ENCODE measurements around the gene EEF1A2.
"Not testable (repeated sequence)": the region's sequence is repeated elsewhere in the genome, so short reads cannot be mapped to it uniquely, and the experiment has no call there.

The EEF1A2 gene

GRCh38 chr20:63517376-63518309 lies 18.8 kb upstream of the EEF1A2 start:
- no peak for ATAC-seq (ENCODE audit: insufficient read depth, low read depth)

GRCh38 chr20:63514520-63514919 lies 15.6 kb upstream of the EEF1A2 start:
- ATAC-seq (ENCODE audit: insufficient read depth, low read depth); H3K27ac ChIP-seq (ENCODE audit: low read length); H3K36me3 ChIP-seq (ENCODE audit: insufficient read depth, low read length); H3K4me2 ChIP-seq (ENCODE audit: insufficient read depth, low read length); H3K79me2 ChIP-seq (ENCODE audit: insufficient read depth, low read length); H4K20me1 ChIP-seq (ENCODE audit: insufficient read depth, low read length); H3K4me1 ChIP-seq (ENCODE audit: insufficient read depth, low read length); H2AFZ ChIP-seq (ENCODE audit: low read depth, low read length); H3K27me3 ChIP-seq (ENCODE audit: insufficient read depth, low read length, poor library complexity); DNase-seq; H3K4me3 ChIP-seq (ENCODE audit: low read depth in 1 of 2, low read length in 2 of 2); H3K9me3 ChIP-seq (ENCODE audit: insufficient read depth, low read length, severe bottlenecking); H3K9ac ChIP-seq (ENCODE audit: low read depth, low read length): not testable (repeated sequence)

More at GRCh38 chr20:63517376-63518309, 18.8 kb upstream of the EEF1A2 start:
- no peak overlapping the region for H3K9ac ChIP-seq (ENCODE audit: low read depth, low read length)
- no peak overlapping the region for H3K27ac ChIP-seq (ENCODE audit: low read length)
- DNase-seq: no peak
- peaks cover 11% of the 10 kb centered on the region for H3K79me2 ChIP-seq (ENCODE audit: insufficient read depth, low read length)
- H3K4me1 ChIP-seq (ENCODE audit: insufficient read depth, low read length): peaks cover 27% of the 10 kb centered on the region
- TF ChIP-seq EZH2 (IDR thresholded peaks at IDR 0.05; ENCODE audit: borderline replicate concordance, low read depth, low read length, severe bottlenecking) (no peak), CTCF (IDR thresholded peaks at IDR 0.05; ENCODE audit: borderline replicate concordance, extremely low read depth, low read length, poor library complexity, severe bottlenecking) (no peak)
- no peak overlapping the region for H3K4me2 ChIP-seq (ENCODE audit: insufficient read depth, low read length)
- no peaks in the 10 kb centered on the region for H3K9me3 ChIP-seq (ENCODE audit: insufficient read depth, low read length, severe bottlenecking)
- no peak overlapping the region for H3K4me3 ChIP-seq (ENCODE audit: low read depth in 1 of 2, low read length in 2 of 2)
- peaks cover 5% of the 10 kb centered on the region for H3K27me3 ChIP-seq (ENCODE audit: insufficient read depth, low read length, poor library complexity)
- peaks cover 14% of the 10 kb centered on the region for H3K36me3 ChIP-seq (ENCODE audit: insufficient read depth, low read length)
- H2AFZ ChIP-seq (ENCODE audit: low read depth, low read length): no peak overlapping the region
- peaks cover 14% of the 10 kb centered on the region for H4K20me1 ChIP-seq (ENCODE audit: insufficient read depth, low read length)

GRCh38 chr20:63513207-63513606 lies 14.3 kb upstream of the EEF1A2 start:
- DNase-seq (no peak), ATAC-seq (ENCODE audit: insufficient read depth, low read depth) (no peak)
- no peak overlapping the region for H2AFZ ChIP-seq (ENCODE audit: low read depth, low read length)
- peaks cover 5% of the 10 kb centered on the region for H3K27me3 ChIP-seq (ENCODE audit: insufficient read depth, low read length, poor library complexity)
- H4K20me1 ChIP-seq (ENCODE audit: insufficient read depth, low read length): no peaks in the 10 kb centered on the region; the same call in 1 of the 2 replicates
- no peaks in the 10 kb centered on the region for H3K9me3 ChIP-seq (ENCODE audit: insufficient read depth, low read length, severe bottlenecking)
- no peak overlapping the region for H3K4me3 ChIP-seq (ENCODE audit: low read depth in 1 of 2, low read length in 2 of 2)
- no peaks in the 10 kb centered on the region for H3K36me3 ChIP-seq (ENCODE audit: insufficient read depth, low read length)
- no peaks in the 10 kb centered on the region for H3K79me2 ChIP-seq (ENCODE audit: insufficient read depth, low read length)
- H3K4me2 ChIP-seq (ENCODE audit: insufficient read depth, low read length): no peak overlapping the region
- H3K9ac ChIP-seq (ENCODE audit: low read depth, low read length): no peak overlapping the region
- no peaks in the 10 kb centered on the region for H3K4me1 ChIP-seq (ENCODE audit: insufficient read depth, low read length)
- no peak overlapping the region for H3K27ac ChIP-seq (ENCODE audit: low read length)
- TF ChIP-seq EZH2 (IDR thresholded peaks at IDR 0.05; ENCODE audit: borderline replicate concordance, low read depth, low read length, severe bottlenecking) (no peak), CTCF (IDR thresholded peaks at IDR 0.05; ENCODE audit: borderline replicate concordance, extremely low read depth, low read length, poor library complexity, severe bottlenecking) (no peak)

- H4K20me1 ChIP-seq (ENCODE audit: insufficient read depth, low read length): no peaks in the 10 kb centered on the region; the same call in 1 of the 2 replicates
- H3K9ac ChIP-seq (ENCODE audit: low read depth, low read length): no peak overlapping the region
- no peaks in the 10 kb centered on the region for H3K36me3 ChIP-seq (ENCODE audit: insufficient read depth, low read length)
- no peaks in the 10 kb centered on the region for H3K79me2 ChIP-seq (ENCODE audit: insufficient read depth, low read length)
- H3K4me2 ChIP-seq (ENCODE audit: insufficient read depth, low read length): no peak overlapping the region
- H3K27ac ChIP-seq (ENCODE audit: low read length): no peak overlapping the region
- H2AFZ ChIP-seq (ENCODE audit: low read depth, low read length): no peak overlapping the region
- H3K4me1 ChIP-seq (ENCODE audit: insufficient read depth, low read length): no peaks in the 10 kb centered on the region
- no peak overlapping the region for H3K4me3 ChIP-seq (ENCODE audit: low read depth in 1 of 2, low read length in 2 of 2)
- H3K9me3 ChIP-seq (ENCODE audit: insufficient read depth, low read length, severe bottlenecking): peaks cover 3% of the 10 kb centered on the region
- DNase-seq: no peak
- no peak for ATAC-seq (ENCODE audit: insufficient read depth, low read depth)
- peaks cover 5% of the 10 kb centered on the region for H3K27me3 ChIP-seq (ENCODE audit: insufficient read depth, low read length, poor library complexity)
- TF ChIP-seq EZH2 (IDR thresholded peaks at IDR 0.05; ENCODE audit: borderline replicate concordance, low read depth, low read length, severe bottlenecking) (no peak), CTCF (IDR thresholded peaks at IDR 0.05; ENCODE audit: borderline replicate concordance, extremely low read depth, low read length, poor library complexity, severe bottlenecking) (no peak)
These were observed 10.2 kb upstream of the EEF1A2 start for GRCh38 chr20:63509088-63509564.

Measured in DND-41 (cell line).